T-helper 1 cell treated with Interleukin-12 subunit alpha and Interleukin-12 subunit beta and Interleukin-4 antibody, amounts not matched to agents 30 ng/mL and 1 ng/mL, for 36 hours (primary cell): ENCODE data around the gene KCTD12. TPM values are rescaled to one million over a fixed set of nuclear protein-coding genes. Genes with fewer than 3 reads are reported as not detected.
"Not testable (repeated sequence)": the region's sequence is repeated elsewhere in the genome, so short reads cannot be mapped to it uniquely, and the experiment has no call there.

Source experiments
- intact Hi-C: fragments of 100-400 bp; cut with micrococcal nuclease; formaldehyde crosslinking; loops from one replicate; pipeline ENCODE4 v1.15.1; 2024
- total RNA-seq: library from RNA; stranded (reverse); gene quantifications from 2 replicates; pipeline ENCODE4 v1.2.3, GENCODE V29; 2022

KCTD12 gene
- total RNA-seq = 4.3 TPM in 2 replicates

DNA sequence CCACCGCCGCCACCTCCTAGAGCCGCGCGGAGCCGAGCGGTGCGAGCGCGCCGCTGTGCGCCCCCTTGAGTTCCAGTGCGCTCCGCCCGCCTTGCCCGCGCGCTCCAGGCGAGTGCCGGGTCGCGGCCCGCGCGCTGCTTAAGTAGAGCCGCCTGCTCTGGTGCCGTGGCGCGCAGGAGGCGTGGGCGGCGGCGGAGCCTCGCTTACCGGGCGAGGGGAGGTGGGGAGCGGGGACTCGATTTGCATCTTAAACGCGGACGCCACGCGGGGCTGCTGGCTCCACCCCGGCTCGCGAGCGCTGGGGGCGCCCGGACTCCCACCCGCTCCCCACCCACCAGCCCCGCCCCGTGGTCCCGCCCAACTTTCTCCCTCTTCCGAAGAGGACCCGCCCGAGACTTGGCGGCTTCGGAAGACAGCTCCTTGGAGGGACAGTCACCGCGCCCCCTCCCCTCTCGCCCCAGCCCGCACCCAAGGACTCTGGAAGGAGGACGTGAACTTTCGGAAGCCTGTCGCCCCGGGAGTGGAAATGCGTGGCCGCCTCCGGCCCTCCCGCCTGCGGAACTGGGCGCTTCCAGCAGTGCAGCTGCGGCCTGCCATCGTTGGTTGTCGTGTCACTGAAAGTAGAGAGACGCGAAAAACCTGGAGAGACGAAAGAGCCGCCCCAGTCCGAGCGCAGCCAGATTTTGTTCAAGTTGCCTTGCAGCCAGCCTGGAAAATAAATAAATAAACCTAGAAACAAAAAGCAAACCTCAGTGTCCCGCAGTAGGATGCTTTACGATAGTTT lies at the start of gene KCTD12:
KCTD12 (minus strand) TSS at position 114 of the 784 bp plus-strand sequence. CDS start 257 bp downstream, outside the sequence.
- intact Hi-C loops = loop anchor here (1.0 to 10.0 kb wide), 14 partner anchors 7 to 1768 kb away; partner anchors contain the start of genes FBXL3, LMO7, OBI1 and SLAIN1

DNA sequence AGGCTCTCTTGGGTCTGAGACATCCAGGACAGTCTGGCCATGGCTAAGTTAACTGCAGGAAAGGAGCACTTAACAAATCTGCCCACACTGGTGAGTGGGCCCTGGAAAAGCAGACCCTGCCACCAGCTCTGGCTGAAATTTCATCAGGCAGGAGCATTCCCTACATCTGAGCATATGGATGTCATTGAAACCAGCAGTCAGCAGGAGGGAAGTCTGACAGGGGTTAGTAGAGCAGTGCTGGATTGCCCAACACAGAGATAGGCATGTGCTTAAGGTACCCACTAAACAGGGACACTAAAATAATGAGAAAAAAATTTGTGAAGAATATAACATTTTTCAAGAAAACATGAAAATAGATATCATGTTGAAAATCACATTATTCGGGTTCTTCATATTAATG lies 48.5 kb upstream of the KCTD12 start:
- intact Hi-C loops = no loop called here

DNA sequence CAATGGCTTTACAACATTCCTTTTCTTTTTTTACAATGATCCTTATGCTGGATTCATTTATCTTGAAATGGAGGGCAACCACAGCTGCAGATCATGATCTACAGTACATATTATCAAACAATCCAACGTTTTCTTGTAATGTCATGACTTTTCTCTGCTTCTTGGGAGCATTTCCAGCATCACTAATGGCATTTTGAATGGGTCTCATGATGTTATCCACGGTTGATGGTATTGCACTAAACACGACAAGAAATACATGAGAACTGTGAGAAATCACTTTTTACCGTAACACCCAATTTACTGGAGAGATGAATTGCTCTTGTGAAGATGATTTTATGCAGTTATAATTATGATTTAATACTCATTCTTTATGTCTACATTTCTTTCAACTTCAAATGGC lies 45.9 kb upstream of the KCTD12 start:
- intact Hi-C loops = no loop called here

DNA sequence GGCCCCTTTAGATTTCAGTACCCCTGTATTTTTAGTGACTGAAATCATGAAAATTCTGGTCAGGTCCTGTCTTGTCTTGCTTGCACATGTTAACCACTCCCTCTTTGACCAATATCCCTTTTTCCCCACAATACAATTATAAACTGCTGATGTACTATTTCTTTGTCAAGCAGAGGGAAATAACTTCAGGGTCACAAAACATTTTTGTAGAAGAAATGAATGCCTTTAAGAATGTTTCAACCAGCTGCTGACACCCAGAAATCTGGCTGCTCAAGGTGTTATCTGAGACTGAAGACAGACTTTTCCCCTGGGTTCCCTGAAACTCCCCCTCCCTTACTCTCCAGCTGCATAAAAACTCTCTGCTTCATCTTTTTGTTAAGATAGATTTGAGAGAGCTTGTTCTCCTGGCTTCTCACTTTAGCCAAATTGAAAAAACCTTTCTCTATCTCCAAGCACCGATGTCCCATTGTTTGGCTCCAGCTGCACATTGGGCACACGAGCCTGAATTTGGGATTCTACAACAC lies 43.7 kb upstream of the KCTD12 start:
- intact Hi-C loops = no loop called here

DNA sequence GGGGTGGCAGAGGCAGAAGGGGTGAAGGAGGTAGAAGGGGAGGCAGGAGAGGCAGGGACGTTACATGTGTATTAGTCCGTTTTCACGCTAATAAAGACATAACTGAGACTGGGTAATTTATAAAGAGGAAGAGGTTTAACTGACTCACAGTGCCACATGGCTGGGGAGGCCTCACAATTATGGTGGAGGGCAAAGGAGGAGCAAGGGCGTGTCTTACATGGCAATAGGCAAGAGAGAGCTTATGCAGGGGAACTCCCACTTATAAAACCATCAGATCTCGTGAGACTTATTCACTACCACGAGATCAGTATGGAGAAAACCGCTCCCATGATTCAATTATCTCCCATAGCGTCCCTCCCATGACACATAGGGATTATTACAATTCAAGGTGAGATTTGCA lies 43.1 kb upstream of the KCTD12 start:
- intact Hi-C loops = no loop called here

DNA sequence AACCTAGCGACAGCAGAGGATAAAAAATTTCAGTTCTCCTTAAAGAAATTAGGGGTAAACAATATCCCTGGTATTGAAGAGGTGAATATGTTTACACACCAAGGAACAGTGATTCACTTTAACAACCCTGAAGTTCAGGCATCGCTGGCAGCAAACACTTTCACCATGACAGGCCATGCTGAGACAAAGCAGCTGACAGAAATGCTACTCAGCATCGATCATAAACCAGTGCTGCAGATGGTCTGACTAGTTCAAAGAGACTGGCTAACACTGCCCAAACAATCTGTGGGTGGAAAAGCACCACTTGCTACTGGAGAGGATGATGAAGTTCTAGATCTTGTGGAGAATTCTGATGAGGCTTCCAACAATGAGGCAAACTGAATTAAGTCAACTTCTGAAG lies 42.3 kb upstream of the KCTD12 start:
- intact Hi-C loops = no loop called here

DNA sequence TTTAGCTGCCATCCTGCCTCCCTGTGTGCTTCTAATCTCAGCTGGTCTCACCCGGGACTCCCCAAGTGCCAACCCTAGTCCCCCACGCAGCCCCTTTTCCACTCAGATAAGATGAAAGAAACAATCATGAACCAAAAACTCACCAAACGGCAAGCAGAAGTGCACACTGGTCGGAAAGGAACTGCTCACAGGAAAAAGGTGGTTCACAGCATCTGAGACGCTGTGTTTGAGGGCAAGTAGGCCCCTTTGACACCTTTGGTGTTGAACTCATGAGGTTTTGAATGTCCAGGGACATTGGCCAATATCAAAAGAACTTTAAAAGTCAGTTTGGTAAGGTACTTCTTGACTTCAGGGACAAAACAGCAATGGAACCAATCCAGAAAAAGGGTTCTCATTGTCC lies 41.8 kb upstream of the KCTD12 start:
- intact Hi-C loops = no loop called here

DNA sequence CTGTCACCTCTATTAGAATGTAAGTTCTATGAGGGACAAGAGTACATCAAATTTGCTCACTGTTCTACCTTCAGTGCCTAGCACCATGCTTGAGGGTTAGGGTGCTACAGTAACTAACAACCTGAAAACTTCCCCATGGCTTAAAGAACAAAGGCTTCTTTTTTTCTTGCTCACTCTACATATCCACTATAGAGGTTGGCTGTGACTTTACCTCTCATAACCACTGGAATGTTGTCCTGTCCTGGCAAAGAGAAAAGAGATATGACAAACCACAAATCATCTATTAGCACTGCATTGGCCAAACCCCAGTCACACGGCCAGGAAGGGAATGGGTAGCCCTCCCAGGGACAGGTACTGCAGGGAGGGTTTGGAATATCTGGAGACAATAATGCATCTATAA lies 38.9 kb upstream of the KCTD12 start:
- intact Hi-C loops = no loop called here

DNA sequence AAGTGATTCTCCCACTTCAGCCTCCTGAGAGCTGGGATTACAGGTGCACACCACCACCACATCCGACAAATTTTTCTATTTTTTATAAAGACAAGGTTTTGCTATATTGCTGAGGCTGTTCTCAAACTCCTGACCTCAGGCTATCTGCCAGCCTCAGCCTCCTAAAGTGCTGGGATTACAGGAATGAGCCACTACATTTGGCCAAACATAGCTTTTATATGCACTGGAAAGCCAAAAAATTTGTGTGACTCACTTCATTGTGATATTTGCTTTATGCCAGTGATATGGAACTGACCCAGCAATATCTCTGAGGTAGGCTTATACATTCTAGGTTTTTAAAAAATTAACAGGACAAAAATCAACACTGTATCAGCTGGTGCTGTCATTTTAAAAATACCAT lies 35.3 kb upstream of the KCTD12 start:
- intact Hi-C loops = no loop called here

DNA sequence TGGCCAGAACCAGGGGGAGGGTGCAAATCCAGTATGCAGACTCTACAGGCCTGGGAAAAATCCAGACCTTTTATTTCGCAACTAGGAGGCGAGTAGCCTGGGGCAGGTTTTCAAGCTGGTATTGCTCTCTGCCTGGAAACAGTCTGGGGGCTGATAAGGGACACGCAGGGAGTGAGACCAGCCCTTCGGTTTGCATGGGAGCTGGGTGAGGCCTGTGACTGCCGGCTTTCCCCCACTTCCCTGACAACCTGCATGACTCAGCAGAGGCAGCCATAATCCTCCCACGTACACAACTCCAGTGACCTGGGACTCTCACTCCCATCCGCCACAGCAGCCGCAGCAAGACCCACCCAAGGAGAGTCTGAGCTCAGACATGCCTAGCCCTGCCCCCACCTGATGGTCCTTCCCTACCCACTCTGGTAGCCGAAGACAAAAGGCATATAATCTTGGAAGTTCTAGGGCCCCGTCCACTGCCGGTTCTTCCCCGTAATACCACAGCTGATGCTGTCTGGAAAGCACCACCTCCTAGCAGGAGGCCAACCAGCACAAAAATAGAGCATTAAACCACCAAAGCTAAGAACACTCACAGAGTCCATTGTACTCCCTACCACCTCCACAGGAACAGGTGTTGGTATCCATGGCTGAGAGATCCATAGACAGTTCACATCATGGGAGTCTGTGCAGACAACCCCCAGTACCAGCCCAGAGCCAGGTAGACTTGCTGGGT lies 31.7 kb upstream of the KCTD12 start:
- intact Hi-C loops = not testable (repeated sequence)

DNA sequence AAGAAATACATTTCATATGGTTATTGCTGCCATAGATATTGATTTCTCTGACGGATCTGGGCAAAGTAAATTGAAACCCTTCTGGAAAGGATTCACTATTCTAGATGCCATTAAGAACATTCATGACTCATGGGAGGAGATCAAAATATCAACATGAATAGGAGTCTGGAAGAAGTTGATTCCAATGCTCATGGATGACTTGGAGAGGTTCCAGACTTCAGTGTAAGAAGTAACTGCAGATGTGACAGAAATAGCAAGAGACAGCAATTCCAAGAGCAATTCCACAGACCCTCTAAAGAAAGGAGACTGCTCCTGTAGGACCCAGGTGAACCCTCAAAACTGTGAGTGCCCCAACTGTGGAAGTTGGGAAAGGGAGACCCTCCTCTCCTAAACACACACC lies 30.9 kb upstream of the KCTD12 start:
- intact Hi-C loops = no loop called here

DNA sequence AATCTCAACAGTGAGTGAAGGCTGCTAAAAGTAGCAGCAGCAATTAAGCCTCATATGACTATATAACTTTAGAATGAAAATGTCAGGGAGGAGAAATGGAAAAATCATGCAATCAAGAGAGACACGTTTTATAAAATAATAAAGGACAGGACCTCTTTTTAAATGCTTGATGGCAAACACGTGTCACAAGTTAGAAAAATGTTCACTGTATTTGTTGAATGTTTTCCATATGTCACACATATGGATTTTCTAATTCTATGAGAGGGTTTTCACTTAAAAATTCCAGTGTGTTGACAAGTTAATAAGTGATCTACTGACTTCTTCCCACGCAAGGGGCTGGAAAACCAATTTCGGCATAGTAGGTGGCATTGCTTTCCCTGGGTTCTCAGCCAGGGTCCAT lies 27.7 kb upstream of the KCTD12 start:
- intact Hi-C loops = no loop called here

DNA sequence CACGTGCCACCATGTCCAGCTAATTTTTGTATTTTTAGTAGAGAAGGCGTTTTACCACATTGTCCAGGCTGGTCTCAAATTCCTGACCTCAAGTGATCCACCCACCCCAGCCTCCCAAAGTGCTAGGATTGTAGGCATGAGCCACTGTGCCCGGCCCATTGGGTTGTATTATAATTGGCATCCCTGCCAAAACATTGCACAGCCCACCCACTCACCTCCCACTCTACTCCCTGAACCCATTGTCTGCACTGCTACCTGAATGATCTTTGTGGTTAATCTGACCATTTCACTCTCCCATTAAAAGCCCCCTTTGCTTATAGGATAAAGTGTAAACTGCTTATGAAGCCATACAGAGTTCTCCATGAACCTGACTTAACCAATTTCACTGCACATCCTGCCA lies 26.3 kb upstream of the KCTD12 start:
- intact Hi-C loops = no loop called here

DNA sequence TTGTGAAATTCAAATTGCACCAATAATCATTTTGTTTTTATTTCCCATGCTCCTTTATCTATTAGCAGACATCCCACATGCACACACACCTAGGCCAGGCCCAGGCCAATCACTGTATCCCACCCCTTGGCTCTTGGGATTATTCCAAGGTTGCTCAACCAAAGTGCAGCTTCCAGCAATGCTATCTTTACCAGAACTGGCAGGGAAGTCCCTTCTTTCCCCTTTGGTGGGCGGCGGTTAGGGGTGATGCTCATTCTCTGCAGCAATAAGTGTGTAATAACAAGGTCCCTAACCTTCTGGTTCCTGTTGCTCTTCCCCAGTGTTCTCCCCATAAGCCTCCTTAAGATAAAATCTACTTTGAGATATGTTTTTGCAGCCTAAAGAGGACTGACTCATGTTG lies 18.3 kb upstream of the KCTD12 start:
- intact Hi-C loops = no loop called here

DNA sequence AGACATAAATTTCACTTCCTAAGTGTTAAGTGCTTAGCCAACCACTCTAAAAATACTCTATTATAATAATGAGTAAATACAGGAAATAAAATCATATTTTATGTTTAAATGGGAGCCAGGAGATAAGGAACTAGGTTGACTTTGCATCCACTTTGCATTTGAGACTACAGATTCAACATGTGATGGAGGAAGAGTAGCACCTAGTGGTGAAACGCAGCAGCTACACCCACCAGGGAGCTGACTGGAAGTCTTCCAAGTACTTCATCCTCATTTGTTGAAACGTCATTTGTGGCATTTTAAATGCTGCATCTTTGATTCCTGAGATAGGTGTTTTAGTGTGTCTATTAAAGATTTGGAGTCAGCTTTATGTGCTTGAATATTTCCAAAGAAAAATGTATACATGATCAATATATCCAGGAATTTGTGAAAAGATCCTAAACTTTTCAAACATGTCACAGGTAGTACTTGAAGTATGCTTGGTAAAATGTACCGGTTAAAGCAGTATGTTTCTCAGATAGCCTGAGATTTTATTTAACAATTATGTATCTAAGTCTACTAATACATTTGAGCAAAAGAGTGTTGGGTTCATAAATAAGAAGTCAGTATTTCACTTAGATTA lies 17.4 kb upstream of the KCTD12 start:
- intact Hi-C loops = loop anchor here (1.0 kb wide), 7 partner anchors 17 to 1208 kb away; partner anchors contain the start of gene KCTD12

DNA sequence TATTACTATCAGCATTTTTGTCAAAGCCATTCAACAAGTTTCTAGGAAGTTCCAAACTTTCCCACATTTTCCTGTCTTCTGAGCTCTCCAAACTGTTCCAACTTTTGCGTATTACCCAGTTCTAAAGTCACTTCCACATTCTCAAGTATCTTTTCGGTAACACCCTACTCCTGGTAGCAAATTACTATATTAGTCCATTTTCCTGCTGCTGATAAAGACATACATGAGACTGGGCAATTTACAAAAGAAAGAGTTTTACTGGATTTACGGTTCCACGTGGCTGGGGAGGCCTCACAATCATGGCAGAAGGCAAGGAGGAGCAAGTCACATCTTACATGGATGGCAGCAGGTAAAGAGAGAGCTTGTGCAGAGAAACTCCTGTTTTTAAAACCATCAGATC lies 12.9 kb upstream of the KCTD12 start:
- intact Hi-C loops = not testable (repeated sequence)

DNA sequence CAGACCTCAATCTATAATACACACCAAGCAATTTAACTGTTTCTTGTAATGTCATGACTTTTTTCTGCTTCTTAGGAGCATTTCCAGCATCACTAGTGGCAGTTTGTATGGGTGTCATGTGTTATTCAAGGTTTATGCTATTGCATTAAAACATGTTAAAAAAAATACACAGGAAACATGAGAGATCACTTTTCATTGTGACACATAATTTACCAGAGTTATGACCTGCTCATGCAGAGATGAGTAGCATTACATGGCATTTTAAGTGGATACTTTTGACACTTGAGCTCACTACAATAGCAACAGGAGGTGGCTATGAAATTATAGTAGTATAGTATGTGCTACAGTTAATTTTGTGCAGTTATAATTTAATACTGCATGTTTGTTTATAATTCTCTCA lies 11.0 kb upstream of the KCTD12 start:
- intact Hi-C loops = not testable (repeated sequence)

DNA sequence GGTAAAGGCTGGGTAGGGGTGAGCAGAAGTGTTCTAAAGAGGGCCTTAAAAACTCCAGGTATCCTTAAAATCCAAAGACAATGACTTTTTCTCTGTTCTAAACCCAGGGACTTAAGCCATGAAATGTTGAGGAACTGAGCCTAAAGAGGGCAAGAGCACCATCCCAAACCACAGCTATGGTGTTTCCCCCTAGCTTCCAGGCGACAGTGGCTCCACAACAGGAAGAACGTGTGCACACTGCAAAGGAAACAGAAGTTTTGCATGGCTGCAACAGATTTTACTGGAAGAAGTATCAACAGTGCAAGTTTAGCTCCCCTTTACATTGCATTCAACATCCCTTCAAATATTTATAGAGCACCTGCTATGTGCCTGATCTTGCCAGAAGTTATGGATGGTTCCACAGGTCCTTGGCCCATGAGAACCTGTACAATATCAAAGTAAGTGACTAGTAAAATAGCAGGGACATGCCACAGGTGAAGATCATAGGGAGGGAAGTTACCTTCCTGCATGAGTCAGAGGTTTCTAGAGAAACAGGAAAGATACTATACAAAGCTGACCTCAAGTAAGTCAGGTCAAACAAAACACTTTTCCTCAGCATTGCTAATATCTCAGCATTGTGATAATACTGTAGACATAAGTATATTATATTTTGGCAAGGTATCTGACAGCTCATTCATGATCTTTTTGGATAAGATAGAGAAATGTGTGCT lies 8.4 kb upstream of the KCTD12 start:
- intact Hi-C loops = loop anchor here (1.0 kb wide), 1 partner anchor 9 kb away; no protein-coding TSS in a partner anchor

DNA sequence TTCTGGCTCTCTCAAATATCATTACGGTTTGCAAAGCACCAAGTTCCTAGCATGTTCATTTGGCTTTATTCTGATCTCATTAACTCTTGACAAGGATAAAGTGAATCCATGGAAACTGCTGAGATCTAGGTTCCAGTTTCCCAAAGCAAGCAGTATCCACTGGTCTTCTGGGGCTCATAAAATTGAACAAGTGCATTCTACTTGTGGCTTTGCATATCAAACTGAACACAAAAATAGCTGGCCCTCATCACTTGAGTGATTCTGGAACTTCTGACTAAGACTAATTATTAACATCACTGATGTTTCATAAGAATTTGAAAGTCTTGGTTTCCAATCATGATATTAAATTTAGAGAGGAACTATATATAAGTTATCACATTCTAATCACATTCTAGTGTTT lies 6.3 kb upstream of the KCTD12 start:
- intact Hi-C loops = no loop called here

DNA sequence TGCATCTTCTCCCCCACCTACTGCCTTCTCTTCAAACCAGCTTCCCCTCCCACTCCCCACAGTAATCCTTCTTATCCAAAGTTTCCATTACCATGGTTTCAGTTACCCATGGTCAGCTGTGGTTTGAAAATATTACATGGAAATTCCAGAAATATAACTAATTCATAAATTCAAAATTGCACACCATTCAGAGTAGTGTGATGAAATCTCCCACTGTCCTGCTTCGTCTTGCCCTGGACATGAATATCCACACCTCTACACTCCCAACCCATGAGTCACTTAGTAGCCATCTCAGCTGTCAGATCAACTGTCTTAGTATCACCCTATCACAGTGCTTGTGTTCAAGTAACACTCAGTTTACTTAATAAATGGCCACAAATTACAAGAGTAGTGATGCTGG lies 3.8 kb upstream of the KCTD12 start:
- intact Hi-C loops = no loop called here

DNA sequence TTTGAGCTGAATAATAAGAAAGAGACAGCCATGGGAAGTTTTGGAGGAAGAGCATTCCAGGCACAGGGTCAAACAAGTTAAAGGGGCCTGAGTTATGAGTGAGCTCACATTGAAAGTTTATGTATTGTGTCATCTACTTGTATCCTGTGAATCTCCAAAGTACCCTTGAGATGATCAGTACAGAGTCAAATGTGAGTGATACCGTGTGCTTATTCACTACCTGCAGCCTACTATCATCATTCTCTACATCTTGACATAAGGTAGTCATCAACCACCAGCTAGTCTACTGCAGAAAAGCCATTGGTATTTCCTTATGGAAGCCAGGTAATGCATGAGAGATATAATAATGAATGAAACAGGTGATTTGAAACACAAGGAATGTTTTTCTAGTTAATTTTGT lies 3.0 kb upstream of the KCTD12 start:
- intact Hi-C loops = loop anchor here (5.0 to 10.0 kb wide), 6 partner anchors 67 to 1766 kb away; partner anchors contain the start of genes LMO7 and OBI1
